ENCODE results near the gene PRPF8.

DNA sequence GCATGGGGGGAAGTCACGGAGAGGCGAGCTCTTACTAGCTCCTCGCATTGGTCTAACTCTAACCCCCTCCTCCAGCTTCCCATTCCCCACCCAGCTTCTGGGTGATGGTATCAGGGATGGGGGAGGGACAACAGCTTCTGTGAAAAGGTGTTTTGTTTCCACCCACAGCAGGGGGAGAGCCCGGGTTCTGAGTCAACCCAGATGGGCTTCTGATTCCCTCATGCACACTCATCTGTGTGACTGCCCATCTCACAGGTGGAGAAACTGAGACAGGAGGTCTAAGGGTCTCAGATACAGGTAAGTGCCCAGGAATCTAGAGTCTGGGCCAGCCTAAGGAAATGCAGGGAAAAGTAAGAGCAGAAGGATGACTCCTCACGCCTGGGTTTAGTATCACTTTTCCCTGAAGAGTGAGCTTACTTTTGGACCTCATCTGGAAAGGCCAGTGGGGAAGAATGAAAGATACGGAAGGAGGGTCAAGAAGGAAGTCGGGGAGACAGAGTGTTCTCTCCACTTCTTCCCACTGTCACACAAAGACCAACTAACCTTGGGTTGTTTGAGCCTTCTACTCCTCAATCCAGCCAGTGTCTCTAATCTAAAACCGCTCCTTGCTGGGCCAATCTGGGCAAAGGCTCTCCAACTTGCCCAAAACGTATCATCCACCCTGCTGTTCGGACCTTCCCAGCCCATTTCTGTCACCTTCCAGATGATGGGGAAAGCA lies 28.7 kb upstream of the PRPF8 start:
- TF ChIP-seq, protein P1, sequence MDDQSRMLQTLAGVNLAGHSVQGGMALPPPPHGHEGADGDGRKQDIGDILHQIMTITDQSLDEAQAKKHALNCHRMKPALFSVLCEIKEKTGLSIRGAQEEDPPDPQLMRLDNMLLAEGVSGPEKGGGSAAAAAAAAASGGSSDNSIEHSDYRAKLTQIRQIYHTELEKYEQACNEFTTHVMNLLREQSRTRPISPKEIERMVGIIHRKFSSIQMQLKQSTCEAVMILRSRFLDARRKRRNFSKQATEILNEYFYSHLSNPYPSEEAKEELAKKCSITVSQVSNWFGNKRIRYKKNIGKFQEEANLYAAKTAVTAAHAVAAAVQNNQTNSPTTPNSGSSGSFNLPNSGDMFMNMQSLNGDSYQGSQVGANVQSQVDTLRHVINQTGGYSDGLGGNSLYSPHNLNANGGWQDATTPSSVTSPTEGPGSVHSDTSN (IDR thresholded peaks at IDR 0.05): no peak
- TF ChIP-seq RAD21 (IDR thresholded peaks at IDR 0.05; ENCODE audit: low read length): no peak
- TF ChIP-seq, protein P2, sequence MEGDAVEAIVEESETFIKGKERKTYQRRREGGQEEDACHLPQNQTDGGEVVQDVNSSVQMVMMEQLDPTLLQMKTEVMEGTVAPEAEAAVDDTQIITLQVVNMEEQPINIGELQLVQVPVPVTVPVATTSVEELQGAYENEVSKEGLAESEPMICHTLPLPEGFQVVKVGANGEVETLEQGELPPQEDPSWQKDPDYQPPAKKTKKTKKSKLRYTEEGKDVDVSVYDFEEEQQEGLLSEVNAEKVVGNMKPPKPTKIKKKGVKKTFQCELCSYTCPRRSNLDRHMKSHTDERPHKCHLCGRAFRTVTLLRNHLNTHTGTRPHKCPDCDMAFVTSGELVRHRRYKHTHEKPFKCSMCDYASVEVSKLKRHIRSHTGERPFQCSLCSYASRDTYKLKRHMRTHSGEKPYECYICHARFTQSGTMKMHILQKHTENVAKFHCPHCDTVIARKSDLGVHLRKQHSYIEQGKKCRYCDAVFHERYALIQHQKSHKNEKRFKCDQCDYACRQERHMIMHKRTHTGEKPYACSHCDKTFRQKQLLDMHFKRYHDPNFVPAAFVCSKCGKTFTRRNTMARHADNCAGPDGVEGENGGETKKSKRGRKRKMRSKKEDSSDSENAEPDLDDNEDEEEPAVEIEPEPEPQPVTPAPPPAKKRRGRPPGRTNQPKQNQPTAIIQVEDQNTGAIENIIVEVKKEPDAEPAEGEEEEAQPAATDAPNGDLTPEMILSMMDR (IDR thresholded peaks at IDR 0.05): no peak
- no peak for TF ChIP-seq YY1 (IDR thresholded peaks at IDR 0.05; ENCODE audit: low read depth)
- no peak for TF ChIP-seq REST (IDR thresholded peaks at IDR 0.05; ENCODE audit: low read depth, low read length)
- TF ChIP-seq EZH2phosphoT487 (IDR thresholded peaks at IDR 0.05; ENCODE audit: borderline replicate concordance, low read depth): no peak
- no peak for TF ChIP-seq SMC3 (IDR thresholded peaks at IDR 0.05; ENCODE audit: low read depth, low read length)
- no peak for TF ChIP-seq GABPA (IDR thresholded peaks at IDR 0.05; ENCODE audit: low read depth)
- TF ChIP-seq EP300 (IDR thresholded peaks at IDR 0.05; ENCODE audit: borderline replicate concordance in 1 of 2, low read depth in 1 of 2, low read length in 1 of 2): no peak
- no peak for TF ChIP-seq JUND (IDR thresholded peaks at IDR 0.05)
